K562 (cell line): ENCODE results near the gene PRKD2.

Experiments used
- ADNP ChIP-seq: fragments of 200-800 bp; sonication (Bioruptor generic); IDR thresholded peaks from 2 replicates; pipeline ENCODE4 v1.6.1; 2016; ENCODE audit warnings: missing genetic modification characterization, missing compliant biosample characterization
- BHLHE40 ChIP-seq: IDR thresholded peaks from 2 replicates; pipeline ENCODE4 v1.6.1; 2011; ENCODE audit warnings: low read length, improper control_type of control experiment
- C11orf30 ChIP-seq: fragments of 450-650 bp; IDR thresholded peaks from 2 replicates; pipeline ENCODE4 v1.6.1; 2016; ENCODE audit warnings: low read depth, mild to moderate bottlenecking
- CBX2 ChIP-seq: fragments of 200-600 bp; sonication (generic); IDR thresholded peaks from one replicate; pipeline ENCODE4 v1.6.1; 2012; ENCODE audit warnings: mild to moderate bottlenecking, low read length, inconsistent platforms; ENCODE audit not compliant: insufficient read depth, poor library complexity, severe bottlenecking
- ELK1 ChIP-seq: sonication (generic); formaldehyde crosslinking; IDR thresholded peaks from 2 replicates; pipeline ENCODE4 v1.8.1; 2022; ENCODE audit warnings: missing genetic modification reagents
- KDM4B ChIP-seq, 2 experiments: fragments of 450-650 bp in 1 of 2; sonication (generic) in 1 of 2; IDR thresholded peaks; 2 replicates each; pipeline ENCODE4 v1.6.1; 2016 to 2017; ENCODE audit warnings: borderline replicate concordance in 2 of 2, antibody characterized with exemption in 1 of 2, low read depth in 1 of 2, mild to moderate bottlenecking in 1 of 2
- POLR2A ChIP-seq: fragments of 450-650 bp; conservative IDR thresholded peaks from 2 replicates; pipeline ENCODE4 v1.6.1; 2016
- SAFB2 ChIP-seq: fragments of 200-400 bp; formaldehyde crosslinking; IDR thresholded peaks from 2 replicates; pipeline ENCODE4 v1.6.1; 2018; ENCODE audit warnings: borderline replicate concordance, low read length, low read depth, moderate library complexity; ENCODE audit not compliant: severe bottlenecking
- TAF1 ChIP-seq: IDR thresholded peaks from 2 replicates; pipeline ENCODE4 v1.6.1; 2011; ENCODE audit warnings: mild to moderate bottlenecking, low read length, moderate library complexity; ENCODE audit not compliant: insufficient read depth, control insufficient read depth, severe bottlenecking; ENCODE audit errors: extremely low read depth
- USF2 ChIP-seq: sonication (generic); formaldehyde crosslinking; IDR thresholded peaks from 2 replicates; pipeline ENCODE4 v1.5.0; 2020; ENCODE audit warnings: missing genetic modification reagents
- ZBTB17 ChIP-seq: fragments of 450-650 bp; formaldehyde crosslinking; IDR thresholded peaks from 2 replicates; pipeline ENCODE4 v1.4.0; 2020; ENCODE audit warnings: mild to moderate bottlenecking
- ZNF584 ChIP-seq: fragments of 200-800 bp; sonication (Bioruptor generic); IDR thresholded peaks from 2 replicates; pipeline ENCODE4 v1.6.1; 2016; ENCODE audit warnings: low read depth, mild to moderate bottlenecking, missing genetic modification characterization, missing compliant biosample characterization

DNA sequence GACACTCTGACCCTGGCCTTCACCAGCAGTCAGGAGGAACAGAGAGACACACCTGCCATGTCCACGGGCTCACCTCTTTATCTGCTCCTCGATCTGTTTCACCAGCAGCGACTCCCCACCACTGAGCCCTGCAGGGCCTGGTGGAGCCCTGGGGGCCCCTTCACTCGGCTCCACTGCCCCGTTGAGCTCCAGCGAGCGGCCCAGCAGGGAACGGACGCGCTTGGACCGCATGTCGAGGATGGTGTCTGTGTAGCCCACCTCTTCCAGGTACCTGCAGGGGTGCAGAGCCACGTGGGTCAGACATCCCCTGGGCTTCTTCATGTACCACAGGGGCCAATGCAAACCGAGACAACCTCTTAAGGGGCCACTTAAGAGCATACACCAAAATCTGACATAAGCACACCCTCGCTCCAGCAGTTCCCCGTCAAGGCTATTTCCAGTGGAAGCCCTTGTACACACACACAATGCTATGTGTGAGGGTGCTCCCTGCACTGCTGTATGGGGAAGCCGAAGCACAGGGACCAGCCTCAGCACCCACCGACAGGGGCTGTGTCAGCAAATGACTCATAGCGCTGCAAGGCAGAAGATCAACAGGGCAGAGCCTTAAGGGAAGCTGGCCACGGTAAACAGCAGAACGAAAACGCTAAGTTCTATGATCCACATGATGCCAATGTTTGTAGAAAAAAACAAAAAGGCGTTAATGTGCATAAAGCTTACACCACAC, 16.2 kb upstream of the PRKD2 start:
- TF ChIP-seq POLR2A (no peak), SAFB2 (no peak), C11orf30 (no peak), BHLHE40 (no peak), USF2 (CRISPR knock-in tag) (no peak), ZBTB17 (no peak), ELK1 (CRISPR knock-in tag) (no peak), ADNP (tag) (no peak), ZNF584 (CRISPR knock-in tag) (no peak), KDM4B (IDR thresholded peaks at IDR 0.05; ENCODE audit: borderline replicate concordance in 2 of 2, low read depth in 1 of 2) (no peak), TAF1 (no peak), CBX2 (no peak)
